GM19193 (cell line): Measurements from ENCODE around the gene CD14.

Source experiments
- POLR2A ChIP-seq: IDR thresholded peaks from 4 replicates; pipeline ENCODE4 v1.6.1; 2011; ENCODE audit not compliant: insufficient read depth, insufficient read length; ENCODE audit errors: extremely low read depth

Gene CD14

DNA sequence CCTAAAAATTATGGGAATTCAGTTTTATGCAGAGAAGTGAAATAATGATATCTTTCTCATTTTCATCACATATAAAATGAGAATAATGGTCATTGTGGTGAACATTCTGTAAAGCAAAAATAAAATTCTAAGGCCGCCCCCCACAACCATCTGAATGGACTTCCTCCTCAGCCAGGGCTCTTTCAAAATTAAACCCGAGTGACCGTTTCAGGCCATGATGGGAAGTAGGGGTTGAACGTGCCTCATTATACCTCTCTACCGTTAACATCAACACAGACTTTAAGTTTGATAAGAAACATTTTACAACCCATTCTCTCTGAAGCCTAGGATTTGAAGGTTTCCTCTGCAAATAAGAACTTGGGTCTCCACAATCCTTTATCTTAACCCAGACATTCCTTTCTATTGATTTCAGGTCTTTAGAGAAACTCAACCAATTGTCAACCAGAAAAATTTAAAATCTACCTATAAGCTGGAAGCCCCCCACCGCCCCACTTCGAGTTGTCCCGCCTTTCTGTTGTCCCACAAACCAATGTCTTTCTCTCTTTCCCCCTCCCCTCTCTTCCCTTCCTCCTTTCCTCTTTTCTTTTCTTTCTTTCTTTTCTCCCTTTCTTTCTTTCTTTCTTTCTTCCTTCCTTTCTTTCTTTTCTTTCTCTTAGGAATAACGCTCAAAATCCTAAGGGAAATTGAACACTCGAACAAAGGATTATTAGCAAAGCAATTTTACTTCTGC, 4.6 kb upstream of the CD14 start:
- no peak for TF ChIP-seq POLR2A

DNA sequence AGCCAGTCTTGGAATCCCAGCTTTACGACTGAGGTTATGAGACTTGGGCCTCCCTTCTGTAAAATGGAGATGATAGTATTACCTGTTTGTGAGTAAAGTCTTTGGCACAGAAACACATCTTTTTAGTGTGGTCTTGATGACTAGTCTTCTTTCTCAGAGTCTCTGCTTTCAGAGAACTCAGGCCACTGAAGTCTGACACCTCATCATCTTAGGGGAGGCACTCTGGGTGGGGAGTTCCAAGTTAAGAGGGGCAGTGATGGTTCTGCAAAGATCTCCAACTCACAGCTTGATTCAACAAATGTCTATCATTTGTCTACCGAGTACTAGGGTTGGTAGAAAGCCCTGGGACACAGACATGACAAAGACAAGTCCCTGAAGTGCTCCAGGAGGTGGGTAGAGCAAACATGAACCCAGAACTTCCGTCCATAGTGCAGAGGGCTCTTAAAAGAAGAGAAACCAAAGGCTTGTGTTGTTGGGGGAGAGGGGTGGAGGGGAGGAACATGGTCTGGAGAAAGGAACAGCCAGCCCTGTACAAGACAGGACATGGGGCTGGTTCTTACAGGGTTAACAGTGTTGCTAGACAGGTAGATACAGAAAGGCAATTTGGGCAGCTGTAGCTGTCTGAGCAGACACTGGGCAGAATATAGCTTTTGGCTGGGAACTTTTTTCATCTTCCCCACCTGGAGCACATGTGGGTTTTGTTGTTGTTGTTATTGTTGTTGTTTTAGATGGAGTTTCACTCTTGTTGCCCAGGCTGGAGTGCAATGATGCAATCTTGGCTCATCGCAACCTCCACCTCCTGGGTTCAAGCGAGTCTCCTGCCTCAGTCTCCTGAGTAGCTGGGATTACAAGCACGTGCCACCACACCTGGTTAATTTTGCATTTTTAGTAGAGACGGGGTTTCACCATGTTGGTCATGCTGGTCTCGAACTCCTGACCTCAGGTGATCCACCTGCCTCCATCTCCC, 2.6 kb upstream of the CD14 start:
- TF ChIP-seq POLR2A, result no peak

DNA sequence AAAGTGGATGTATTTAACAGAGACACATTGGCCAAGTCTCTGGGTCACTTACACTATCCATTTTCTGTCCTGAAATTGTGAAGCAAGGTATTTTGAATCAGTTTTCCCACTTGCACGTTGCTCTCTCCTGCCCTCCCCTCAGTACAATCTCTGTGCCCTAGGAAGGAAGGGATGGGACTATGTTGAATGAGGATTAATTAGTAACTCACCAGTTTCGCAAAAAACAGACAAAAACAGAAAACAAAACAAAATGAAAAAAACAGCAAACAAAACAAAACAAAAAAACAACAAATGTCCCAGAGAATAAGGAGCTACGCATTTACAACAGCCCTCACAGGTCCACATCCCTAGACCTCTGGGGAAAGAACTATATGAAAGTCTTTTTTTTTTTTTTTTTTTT, 1.1 kb upstream of the CD14 start:
- no peak for TF ChIP-seq POLR2A

DNA sequence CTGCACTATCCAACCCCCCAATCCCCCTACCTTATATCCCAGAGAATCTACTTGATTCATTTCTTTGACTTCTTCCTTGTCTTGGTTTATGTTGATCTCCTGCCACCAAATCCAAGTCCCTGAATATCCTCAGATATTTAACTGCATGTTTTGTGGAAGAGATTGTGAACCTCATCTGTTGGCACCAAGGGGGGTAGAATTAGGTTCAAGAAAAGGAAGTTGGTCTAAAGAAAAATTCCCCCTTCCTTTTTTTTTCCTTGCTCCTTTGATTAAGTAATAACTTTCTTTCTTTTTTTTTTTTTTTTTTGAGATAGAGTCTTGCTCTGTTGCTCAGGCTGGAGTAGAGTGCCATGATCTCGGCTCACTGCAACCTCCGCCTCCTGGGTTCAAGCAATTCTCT, 526 bp upstream of the CD14 start:
- TF ChIP-seq POLR2A, result no peak

DNA sequence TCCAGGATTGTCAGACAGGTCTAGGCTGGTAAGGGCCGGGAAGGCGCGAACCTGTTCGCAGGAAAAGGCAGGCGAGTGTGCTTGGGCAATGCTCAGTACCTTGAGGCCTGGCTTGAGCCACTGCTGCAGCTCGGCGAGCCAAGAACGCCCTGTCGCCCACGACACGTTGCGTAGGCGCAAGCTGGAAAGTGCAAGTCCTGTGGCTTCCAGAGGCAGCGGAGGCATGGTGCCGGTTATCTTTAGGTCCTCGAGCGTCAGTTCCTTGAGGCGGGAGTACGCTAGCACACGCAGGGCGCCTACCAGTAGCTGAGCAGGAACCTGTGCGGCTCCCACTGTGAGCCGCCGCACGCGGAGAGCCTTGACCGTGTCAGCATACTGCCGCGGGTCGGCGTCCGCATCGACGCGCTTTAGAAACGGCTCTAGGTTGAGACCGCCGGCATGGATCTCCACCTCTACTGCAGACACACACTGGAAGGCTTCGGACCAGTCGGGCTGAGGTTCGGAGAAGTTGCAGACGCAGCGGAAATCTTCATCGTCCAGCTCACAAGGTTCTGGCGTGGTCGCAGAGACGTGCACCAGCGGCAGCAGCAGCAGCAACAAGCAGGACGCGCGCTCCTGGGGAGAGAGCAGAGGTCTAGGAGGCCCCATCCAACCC, 482 bp downstream of the CD14 start:
- no peak for TF ChIP-seq POLR2A

DNA sequence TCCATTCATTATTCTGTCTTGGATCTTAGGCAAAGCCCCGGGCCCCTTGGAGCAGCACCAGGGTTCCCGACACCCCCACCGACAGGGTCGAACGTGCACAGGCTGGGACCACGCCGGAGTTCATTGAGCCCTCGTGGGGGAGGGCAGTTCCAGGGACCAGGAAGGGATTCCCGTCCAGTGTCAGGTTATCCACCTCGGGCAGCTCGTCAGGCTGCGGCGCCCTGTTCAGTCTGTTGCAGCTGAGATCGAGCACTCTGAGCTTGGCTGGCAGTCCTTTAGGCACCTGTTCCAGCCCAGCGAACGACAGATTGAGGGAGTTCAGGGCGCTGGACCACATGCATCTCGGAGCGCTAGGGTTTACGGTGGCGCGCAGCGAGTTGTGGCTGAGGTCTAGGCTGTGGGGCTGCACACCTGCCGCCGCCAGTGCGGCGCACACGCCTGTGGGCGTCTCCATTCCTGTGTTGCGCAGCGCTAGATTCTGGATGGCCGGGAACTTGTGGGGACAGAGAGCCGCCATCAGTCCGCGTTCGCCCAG, 1.1 kb downstream of the CD14 start:
- no peak for TF ChIP-seq POLR2A

DNA sequence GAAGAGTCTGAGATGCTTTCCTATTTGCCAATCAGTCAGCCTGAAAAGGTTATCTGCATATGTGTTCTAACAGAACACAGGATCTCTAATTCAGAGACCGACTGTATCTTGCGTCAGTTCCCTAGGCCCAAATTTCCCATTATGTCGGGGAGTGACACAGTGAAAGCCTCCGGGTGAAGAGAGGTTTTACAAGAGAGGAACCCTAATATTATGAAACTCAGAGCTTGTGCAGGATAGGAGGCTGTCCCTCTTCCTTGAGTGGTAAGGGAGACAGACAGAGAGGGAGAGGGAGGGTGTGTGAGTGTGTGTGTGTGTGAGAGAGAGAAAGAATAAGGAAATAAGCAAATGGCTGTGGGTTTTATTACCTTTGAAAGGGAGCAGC, 1.9 kb downstream of the CD14 start:
- TF ChIP-seq POLR2A, result no peak

DNA sequence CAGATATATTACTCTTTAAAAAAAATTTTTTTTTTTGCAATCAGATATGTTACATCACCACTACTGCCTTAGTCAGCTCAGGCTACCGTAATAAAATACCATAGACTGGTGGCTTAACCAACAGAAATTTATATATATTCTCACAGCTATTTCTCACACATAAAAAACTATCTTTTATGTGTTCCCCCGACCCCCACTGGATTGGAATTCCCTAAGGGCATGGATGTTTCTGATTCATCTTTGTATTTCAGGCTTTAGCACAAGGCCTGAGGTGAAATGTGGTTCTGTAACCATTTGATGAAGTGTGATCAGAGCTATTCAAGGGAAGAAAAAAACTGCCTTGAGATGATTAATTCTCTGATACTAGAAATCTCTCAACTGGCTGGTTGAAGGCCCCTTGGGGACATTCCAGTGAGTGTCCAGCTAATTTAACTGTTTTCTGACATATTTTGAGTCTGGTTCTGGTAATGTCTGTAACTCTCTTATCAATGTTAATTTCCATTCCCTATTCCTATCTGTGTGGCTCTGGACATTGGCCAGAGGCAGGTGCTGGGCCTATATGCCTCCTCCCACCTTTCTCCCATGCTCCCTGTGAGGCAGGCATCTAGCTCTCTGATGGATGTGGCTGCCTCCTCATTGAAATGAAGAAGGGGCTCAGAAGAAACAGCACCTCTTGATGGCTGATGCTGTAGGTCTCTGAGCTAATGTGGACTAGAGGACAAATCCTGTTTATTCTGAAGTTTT, 2.5 kb downstream of the CD14 start:
- no peak for TF ChIP-seq POLR2A

DNA sequence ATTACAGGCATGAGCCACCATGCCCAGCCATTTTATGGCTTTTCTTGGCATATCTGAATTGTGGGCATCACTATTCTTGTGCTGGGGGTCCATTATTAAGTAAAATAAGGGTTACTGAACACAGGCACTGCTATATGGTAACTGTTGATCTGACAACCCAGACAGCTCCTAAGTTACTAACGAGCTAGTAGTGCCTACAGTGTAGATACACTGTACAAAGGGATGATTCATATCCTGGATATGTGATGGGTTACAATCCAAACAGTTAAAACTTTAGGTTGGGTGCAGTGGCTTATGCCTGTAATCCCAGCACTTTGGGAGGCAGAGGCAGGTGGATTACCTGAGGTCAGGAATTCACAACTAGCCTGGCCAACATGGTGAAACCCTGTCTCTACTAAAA, 4.3 kb downstream of the CD14 start:
- TF ChIP-seq POLR2A, result no peak

DNA sequence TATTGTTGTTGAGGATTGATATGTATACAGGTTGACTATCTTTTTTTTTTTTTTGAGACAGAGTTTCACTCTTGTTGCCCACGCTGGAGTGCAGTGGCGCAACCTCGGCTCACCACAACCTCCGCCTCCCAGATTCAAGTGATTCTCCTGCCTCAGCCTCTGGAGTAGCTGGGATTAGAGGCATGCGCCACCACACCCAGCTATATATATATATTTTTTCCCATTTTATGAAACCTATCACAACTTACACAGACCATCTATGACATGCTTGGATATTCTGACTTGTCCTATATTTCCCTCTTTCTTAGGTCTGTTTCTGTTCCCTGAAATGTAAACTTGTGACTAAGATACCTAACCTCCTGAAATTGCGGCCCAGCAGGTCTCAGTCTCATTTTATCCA, 5.0 kb downstream of the CD14 start:
- no peak for TF ChIP-seq POLR2A

DNA sequence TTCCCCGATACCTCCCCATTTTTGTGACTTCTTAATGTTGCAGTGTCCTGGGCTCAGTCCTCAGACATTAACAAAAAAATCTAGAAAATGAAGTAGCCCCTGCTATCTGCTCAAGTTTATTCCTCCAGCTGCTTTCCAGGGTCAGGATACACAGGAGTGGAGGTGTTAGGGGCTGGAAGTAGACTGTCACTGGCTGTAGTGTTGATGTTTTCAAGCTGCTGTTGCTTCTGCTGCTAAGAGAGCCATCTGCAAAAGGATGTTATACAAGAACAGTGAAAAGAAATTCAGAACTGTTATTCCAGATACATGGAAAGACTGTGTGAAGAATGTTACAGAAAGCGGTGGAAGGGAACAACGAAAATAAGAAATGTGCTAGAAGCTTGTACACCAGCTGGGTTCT, 10.7 kb downstream of the CD14 start:
- TF ChIP-seq POLR2A, result no peak

DNA sequence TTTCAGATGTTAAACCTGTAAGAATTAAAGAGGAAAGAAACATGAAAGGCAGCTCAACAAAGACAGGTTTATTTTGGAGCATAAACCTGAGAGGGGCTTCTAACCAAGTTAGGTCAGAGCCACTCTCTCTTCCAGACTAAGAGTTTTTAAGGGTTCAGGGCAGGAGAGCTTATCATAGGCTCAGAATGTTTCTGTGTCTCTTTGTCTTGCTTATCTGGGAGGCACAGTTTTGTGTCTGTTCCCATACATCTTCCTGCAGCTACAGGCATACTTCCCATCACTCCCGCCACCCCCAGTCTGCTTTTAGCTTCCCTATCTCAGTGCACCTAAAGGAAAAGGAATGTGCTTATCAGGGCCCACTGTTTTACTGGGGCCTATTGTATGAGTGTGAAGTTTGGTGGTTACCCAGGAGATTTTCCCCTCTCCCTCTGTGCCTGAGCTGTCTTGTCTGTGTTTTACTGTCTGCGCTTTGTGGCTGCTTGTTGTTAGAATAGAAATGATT, 21.9 kb downstream of the CD14 start:
- TF ChIP-seq POLR2A, result no peak

DNA sequence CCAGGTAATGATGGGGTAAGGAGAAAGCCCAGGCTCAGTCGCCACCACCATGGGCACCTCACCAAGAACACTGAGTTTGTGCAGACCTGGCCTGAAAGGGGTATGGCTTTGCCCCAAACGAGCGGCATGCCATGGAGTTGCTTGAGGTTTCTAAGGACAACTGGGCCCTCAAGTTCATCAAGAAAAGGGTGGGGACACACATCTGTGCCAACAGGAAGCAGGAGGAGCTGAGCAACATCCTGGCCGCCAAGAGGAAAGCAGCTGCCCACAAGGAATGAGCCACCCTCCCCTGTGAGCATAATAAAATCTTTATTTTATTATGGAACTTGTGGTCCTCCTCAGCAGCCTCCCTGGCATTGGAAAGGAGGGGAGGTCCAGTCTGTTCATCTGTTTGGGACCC, 23.8 kb downstream of the CD14 start:
- TF ChIP-seq POLR2A, result no peak

DNA sequence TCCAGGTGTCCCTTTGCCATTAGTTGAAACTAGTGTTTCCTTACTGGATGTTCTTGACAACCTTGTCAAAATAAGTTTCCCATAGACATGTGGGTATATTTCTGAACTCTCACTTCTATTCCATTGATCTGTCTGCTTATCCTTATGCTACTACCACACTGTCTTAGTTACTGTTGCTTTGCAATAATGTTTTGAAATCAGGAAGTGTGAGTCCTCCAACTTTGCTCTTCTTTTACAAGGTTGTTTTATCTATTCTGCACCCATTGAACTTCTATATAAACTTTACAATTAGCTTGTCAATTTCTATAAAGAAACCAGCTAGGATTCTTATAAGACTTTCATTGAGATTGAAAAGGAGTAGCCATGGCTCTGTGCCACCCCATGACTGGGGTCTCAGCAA, 24.3 kb downstream of the CD14 start:
- TF ChIP-seq POLR2A, result no peak
